B cell (primary cell): ENCODE data around the gene CFAP20DC. TPM values are rescaled to one million over a fixed set of nuclear protein-coding genes. Genes with fewer than 3 reads are reported as not detected.

ENCODE experiments used
- ATAC-seq: fragments of 200-7000 bp; cut with Tn5 transposase; one replicate; pipeline ENCODE4 v1.10.0; 2021; ENCODE audit warnings: low read depth, mild to moderate bottlenecking, moderate number of reproducible peaks, moderate library complexity
- CTCF ChIA-PET: fragments of 350-600 bp; sonication (Branson Sonifier 250); formaldehyde crosslinking; loops from one replicate; lab custom pipeline; 2021; ENCODE audit warnings: antibody characterized with exemption, inconsistent platforms; lab: Charles Lee
- POLR2A ChIA-PET: fragments of 350-600 bp; sonication (Branson Sonifier 250); formaldehyde crosslinking; loops from one replicate; lab custom pipeline; 2021; ENCODE audit warnings: antibody characterized with exemption; lab: Charles Lee
- DNase-seq: peaks from one replicate; pipeline ENCODE4 v3.0.0; 2013
- H2AFZ ChIP-seq: 2 replicates; pipeline ENCODE4 v1.6.1; 2012; ENCODE audit warnings: mild to moderate bottlenecking, low read depth, low read length; ENCODE audit not compliant: insufficient read depth, poor library complexity, severe bottlenecking
- H3K27ac ChIP-seq, 2 donors: 1 replicate in 1 of 2; 2 replicates in 1 of 2; pipeline ENCODE4 v1.5.1; 2012 to 2013; ENCODE audit warnings: low read length in 2 of 2, mild to moderate bottlenecking in 2 of 2, moderate library complexity in 1 of 2
- H3K27me3 ChIP-seq, 4 experiments: fragments of 200-600 bp in 1 of 4; sonication (generic) in 1 of 4; replicated peaks in 1 of 4; 1 replicate in 2 of 4; 2 replicates in 2 of 4; pipeline versions ENCODE4 v1.6.1 to v1.7.0; 2013 to 2016; ENCODE audit warnings: low read length in 3 of 4, mild to moderate bottlenecking in 2 of 4, mixed read lengths in 1 of 4, moderate library complexity in 1 of 4; ENCODE audit not compliant: insufficient read depth in 4 of 4, control insufficient read depth in 3 of 4; ENCODE audit errors: control extremely low read depth in 1 of 4
- H3K36me3 ChIP-seq, 2 experiments: replicated peaks in 1 of 2; 1 replicate in 1 of 2; 2 replicates in 1 of 2; pipeline versions ENCODE4 v1.6.1 to v1.7.1; 2013; ENCODE audit warnings: low read length in 1 of 2; ENCODE audit not compliant: insufficient read depth in 2 of 2, control insufficient read depth in 1 of 2; ENCODE audit errors: control extremely low read depth in 1 of 2, extremely low read depth in 1 of 2
- H3K4me1 ChIP-seq, 2 donors: fragments of 200-600 bp in 1 of 2; sonication (generic) in 1 of 2; 1 replicate in 1 of 2; 2 replicates in 1 of 2; pipeline versions ENCODE4 v1.5.1 to v1.6.1; 2013 to 2017; ENCODE audit warnings: low read length in 2 of 2; ENCODE audit not compliant: control insufficient read depth in 2 of 2, insufficient read depth in 2 of 2
- H3K4me2 ChIP-seq: replicated peaks from 2 replicates; pipeline ENCODE3; 2012; ENCODE audit warnings: mild to moderate bottlenecking, low read depth, low read length; ENCODE audit not compliant: poor library complexity, severe bottlenecking
- H3K4me3 ChIP-seq, 5 experiments: fragments of 200-600 bp in 1 of 5; sonication (generic) in 1 of 5; 1 replicate in 3 of 5; 2 replicates in 2 of 5; pipeline versions ENCODE4 v1.5.1 to v1.7.0; 2011 to 2016; ENCODE audit warnings: low read length in 4 of 5, mild to moderate bottlenecking in 4 of 5, low read depth in 2 of 5, control low read depth in 1 of 5, moderate library complexity in 1 of 5; ENCODE audit not compliant: insufficient read depth in 1 of 5; ENCODE audit errors: control extremely low read depth in 1 of 5, extremely low read depth in 1 of 5
- H3K79me2 ChIP-seq: fragments of 200-600 bp; sonication (generic); one replicate; pipeline ENCODE4 v1.6.0; 2016; ENCODE audit warnings: low read length; ENCODE audit not compliant: control insufficient read depth, insufficient read depth
- H3K9ac ChIP-seq: fragments of 200-600 bp; sonication (generic); 2 replicates; pipeline ENCODE4 v1.6.1; 2017; ENCODE audit warnings: mild to moderate bottlenecking, low read length, moderate library complexity
- H3K9me3 ChIP-seq, 3 donors: one replicate each; pipeline versions ENCODE4 v1.6.1 to v1.7.1; 2013; ENCODE audit warnings: low read length in 2 of 3; ENCODE audit not compliant: control insufficient read depth in 2 of 3, insufficient read depth in 1 of 3; ENCODE audit errors: control extremely low read depth in 1 of 3
- H4K20me1 ChIP-seq: 2 replicates; pipeline ENCODE4 v1.6.0; 2012; ENCODE audit warnings: mild to moderate bottlenecking, low read length; ENCODE audit not compliant: insufficient read depth, control insufficient read depth, poor library complexity, severe bottlenecking
- H3K27ac Mint-ChIP-seq: one replicate; pipeline ENCODE4 v1.8.0; 2021; ENCODE audit warnings: mixed read lengths
- H3K27me3 Mint-ChIP-seq: one replicate; pipeline ENCODE4 v1.8.0; 2021; ENCODE audit warnings: mixed read lengths
- H3K4me1 Mint-ChIP-seq: one replicate; pipeline ENCODE4 v1.8.0; 2021; ENCODE audit warnings: mixed read lengths
- H3K4me3 Mint-ChIP-seq: one replicate; pipeline ENCODE4 v1.8.0; 2021; ENCODE audit warnings: mixed read lengths
- H3K9me3 Mint-ChIP-seq: one replicate; pipeline ENCODE4 v1.8.0; 2022; ENCODE audit warnings: mixed read lengths; ENCODE audit not compliant: insufficient read depth
- EZH2 ChIP-seq: IDR thresholded peaks from 2 replicates; pipeline ENCODE4 v1.6.1; 2012; ENCODE audit warnings: borderline replicate concordance, low read depth, mild to moderate bottlenecking, moderate library complexity, low read length; ENCODE audit not compliant: insufficient read depth, poor library complexity, severe bottlenecking
- WGBS: methylation state at CpG from one replicate; pipeline ENCODE4 v1.1.5; 2013; ENCODE audit warnings: missing lambda C conversion rate; ENCODE audit not compliant: insufficient coverage; 5-methylcytosine and 5-hydroxymethylcytosine counted together
- intact Hi-C: fragments of 100-400 bp; cut with micrococcal nuclease; formaldehyde crosslinking; loops from one replicate; pipeline ENCODE4 v1.10.0; 2022
- polyA plus RNA-seq: library from polyadenylated mRNA; depleted of rRNA; stranded (reverse); fragments of >200 nt; gene quantifications from 2 replicates; pipeline ENCODE4 v1.2.3, GENCODE V29; 2012
- total RNA-seq, 2 donors: library from RNA; stranded (reverse); fragments of 120-200 nt in 1 of 2; gene quantifications; 1 replicate in 1 of 2; 2 replicates in 1 of 2; pipeline versions ENCODE4 v1.2.3 to v1.2.4, GENCODE V29; 2013 to 2022
- TF ChIP-seq, protein P1 (sequence below): fragments of 200-600 bp; IDR thresholded peaks from one replicate; pipeline ENCODE4 v1.8.0; 2022; ENCODE audit warnings: antibody characterized with exemption, mild to moderate bottlenecking

CFAP20DC gene
- total and polyA plus RNA-seq, 2 donors (not counting 1 experiment from before 2014, with no cell fraction given), result 0.27 to 1.2 TPM

DNA sequence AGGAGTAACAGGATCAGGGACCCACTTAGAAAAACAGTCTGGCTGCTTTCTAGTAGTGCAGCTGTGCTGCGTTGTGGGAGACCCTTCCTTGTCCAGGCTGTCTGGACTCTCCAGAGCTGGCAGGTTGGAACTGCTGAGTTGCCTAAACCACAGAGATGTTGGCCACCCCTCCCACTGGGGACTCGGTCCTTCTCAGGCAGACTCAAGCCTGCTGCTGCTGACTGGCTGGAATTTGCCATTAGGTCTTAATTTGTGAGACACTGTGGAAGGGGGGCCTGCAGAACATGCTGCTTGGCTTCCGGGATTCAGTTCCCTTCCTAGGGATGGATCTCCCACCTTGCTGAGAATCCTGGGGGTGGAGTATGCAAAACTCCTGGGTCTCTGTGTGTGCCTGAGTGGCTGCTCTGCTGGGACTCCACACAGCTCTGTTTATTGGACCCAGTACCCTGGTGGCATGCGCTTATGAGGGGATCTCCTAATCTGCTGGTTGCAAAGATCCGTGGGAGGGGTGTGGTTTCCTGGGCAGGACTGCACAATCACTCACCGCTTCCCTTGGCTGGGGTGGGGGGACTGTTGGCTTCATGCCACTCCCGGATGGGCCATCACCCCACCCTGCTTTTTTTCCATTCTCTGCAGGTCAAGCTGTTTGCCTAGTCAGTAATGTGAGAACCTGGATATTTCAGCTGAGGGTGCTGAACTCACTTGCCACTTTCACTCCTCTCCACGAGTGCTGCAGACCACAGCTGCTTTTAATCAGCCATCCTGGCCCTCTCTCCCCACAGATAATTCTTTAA, 150.5 kb downstream of the CFAP20DC start:
- Histone ChIP-seq H4K20me1 (no peaks in the 10 kb centered on the region), H2AFZ (peak overlapping the region; percentile 38), H3K9ac (peak overlapping the region; percentile 8), H3K4me1 (peaks cover 21 to 31% of the 10 kb centered on the region in 2 donors), H3K4me2 (peak overlapping the region; percentile 52), H3K27me3 (no peaks in the 10 kb centered on the region), H3K9me3 (peaks cover 0 to 14% (median 6%) of the 10 kb centered on the region in 3 donors), H3K4me3 (peak overlapping the region in 1 of 5 experiments; percentile 35), H3K36me3 (no peaks in the 10 kb centered on the region), H3K79me2 (no peaks in the 10 kb centered on the region), H3K27ac (peak overlapping the region; percentile 23 to 34)
- WGBS, result 16% methylated on average over 5 of the region's 8 CpGs
- Mint-ChIP-seq H3K9me3 (peaks cover 16% of the 10 kb centered on the region), H3K27ac (peak overlapping the region; percentile 54), H3K4me3 (peak overlapping the region; percentile 68), H3K27me3 (no peaks in the 10 kb centered on the region), H3K4me1 (peaks cover 35% of the 10 kb centered on the region)
- ChIA-PET CTCF (interaction anchor here (0.7 kb wide), 1 partner anchor 86 kb away, joined by 3 read pairs; no protein-coding TSS in a partner anchor), POLR2A (no interaction called here)
- TF ChIP-seq EZH2, result no peak
- TF ChIP-seq, protein P1, sequence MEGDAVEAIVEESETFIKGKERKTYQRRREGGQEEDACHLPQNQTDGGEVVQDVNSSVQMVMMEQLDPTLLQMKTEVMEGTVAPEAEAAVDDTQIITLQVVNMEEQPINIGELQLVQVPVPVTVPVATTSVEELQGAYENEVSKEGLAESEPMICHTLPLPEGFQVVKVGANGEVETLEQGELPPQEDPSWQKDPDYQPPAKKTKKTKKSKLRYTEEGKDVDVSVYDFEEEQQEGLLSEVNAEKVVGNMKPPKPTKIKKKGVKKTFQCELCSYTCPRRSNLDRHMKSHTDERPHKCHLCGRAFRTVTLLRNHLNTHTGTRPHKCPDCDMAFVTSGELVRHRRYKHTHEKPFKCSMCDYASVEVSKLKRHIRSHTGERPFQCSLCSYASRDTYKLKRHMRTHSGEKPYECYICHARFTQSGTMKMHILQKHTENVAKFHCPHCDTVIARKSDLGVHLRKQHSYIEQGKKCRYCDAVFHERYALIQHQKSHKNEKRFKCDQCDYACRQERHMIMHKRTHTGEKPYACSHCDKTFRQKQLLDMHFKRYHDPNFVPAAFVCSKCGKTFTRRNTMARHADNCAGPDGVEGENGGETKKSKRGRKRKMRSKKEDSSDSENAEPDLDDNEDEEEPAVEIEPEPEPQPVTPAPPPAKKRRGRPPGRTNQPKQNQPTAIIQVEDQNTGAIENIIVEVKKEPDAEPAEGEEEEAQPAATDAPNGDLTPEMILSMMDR, result no peak
- DNase-seq (peak; percentile 29), ATAC-seq (peak; percentile 85)
- intact Hi-C loops, result no loop called here

DNA sequence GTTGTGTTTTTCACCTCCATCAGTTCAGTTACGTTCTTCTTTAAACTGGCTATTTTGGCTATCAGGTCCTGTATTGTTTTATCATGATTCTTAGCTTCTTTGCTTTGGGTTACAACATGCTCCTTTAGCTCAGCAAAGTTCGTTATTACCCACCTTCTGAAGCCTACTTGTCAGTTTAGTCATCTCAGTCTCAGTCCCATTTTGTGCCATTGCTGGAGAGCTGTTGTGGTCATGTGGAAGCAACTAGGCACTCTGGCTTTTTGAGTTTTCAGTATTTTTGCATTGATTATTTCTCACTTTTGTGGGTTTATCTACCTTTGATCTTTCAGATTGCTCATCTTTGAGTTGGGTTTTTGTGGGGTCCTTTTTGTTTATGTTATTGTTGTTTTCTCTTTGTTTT, 151.3 kb downstream of the CFAP20DC start:
- Histone ChIP-seq H4K20me1 (no peaks in the 10 kb centered on the region), H2AFZ (no peak overlapping the region), H3K4me2 (no peak overlapping the region), H3K36me3 (no peaks in the 10 kb centered on the region), H3K4me3 (no peak overlapping the region), H3K27ac (no peak overlapping the region), H3K27me3 (no peaks in the 10 kb centered on the region), H3K9ac (no peak overlapping the region), H3K79me2 (no peaks in the 10 kb centered on the region), H3K9me3 (peaks cover 0 to 11% (median 7%) of the 10 kb centered on the region in 3 donors), H3K4me1 (peaks cover 21 to 31% of the 10 kb centered on the region in 2 donors)
- H3K27me3 Mint-ChIP-seq, result no peaks in the 10 kb centered on the region
- DNase-seq, result no peak
- peaks cover 35% of the 10 kb centered on the region for H3K4me1 Mint-ChIP-seq
- TF ChIP-seq EZH2, result no peak
- TF ChIP-seq, protein P1, result no peak
- intact Hi-C loops, result no loop called here
- POLR2A ChIA-PET, result no interaction called here
- CTCF ChIA-PET, result no interaction called here
- no peak for ATAC-seq
- H3K4me3 Mint-ChIP-seq, result no peak overlapping the region
- 100% methylated on average over 1 of the region's 2 CpGs for WGBS
- peak overlapping the region; percentile 54 for H3K27ac Mint-ChIP-seq
- peaks cover 12% of the 10 kb centered on the region for H3K9me3 Mint-ChIP-seq
